ENCODE results near the gene PSMD4.

PSMD4 gene

GRCh38 chr1:151281969-151282882 lies 27.7 kb downstream of the PSMD4 start, which contains the start of gene ZNF687 (continued):
- TF ChIP-seq ZNF701 (tag by site-specific recombination; IDR thresholded peaks at IDR 0.05) (no peak), PRDM4 (tag by site-specific recombination; IDR thresholded peaks at IDR 0.05) (no peak), ZNF645 (tag by site-specific recombination; IDR thresholded peaks at IDR 0.05) (no peak), ZSCAN23 (tag by site-specific recombination; IDR thresholded peaks at IDR 0.05) (peak; percentile 28; the same call in 1 of the 2 replicates), REST (tag by site-specific recombination; IDR thresholded peaks at IDR 0.05) (no peak; the same call in 1 of the 2 replicates), BCL11B (tag by site-specific recombination; IDR thresholded peaks at IDR 0.05; ENCODE audit: low read depth) (peak; percentile 94), ZNF169 (tag by site-specific recombination; IDR thresholded peaks at IDR 0.05) (no peak), ZNF10 (tag by site-specific recombination; IDR thresholded peaks at IDR 0.05) (no peak), ZNF521 (tag by site-specific recombination; IDR thresholded peaks at IDR 0.05) (no peak), ZNF121 (tag by site-specific recombination; IDR thresholded peaks at IDR 0.05) (no peak), RBAK (tag by site-specific recombination; IDR thresholded peaks at IDR 0.05) (no peak), ATF2 (tag by site-specific recombination; IDR thresholded peaks at IDR 0.05; ENCODE audit: low read depth) (no peak), ZNF248 (tag by site-specific recombination; IDR thresholded peaks at IDR 0.05) (no peak), PRDM10 (tag by site-specific recombination; IDR thresholded peaks at IDR 0.05) (peak; percentile 93), ZNF621 (tag by site-specific recombination; IDR thresholded peaks at IDR 0.05) (no peak), ZSCAN30 (tag by site-specific recombination; IDR thresholded peaks at IDR 0.05) (peak; percentile 80), ZNF366 (tag by site-specific recombination; conservative IDR thresholded peaks at IDR 0.05) (peak; percentile 66; the same call in 1 of the 2 replicates), ZNF335 (tag by site-specific recombination; conservative IDR thresholded peaks at IDR 0.05) (peak; percentile 72), ZNF610 (tag by site-specific recombination; IDR thresholded peaks at IDR 0.05; ENCODE audit: borderline replicate concordance) (peak; percentile 58), ZNF148 (tag by site-specific recombination; IDR thresholded peaks at IDR 0.05; ENCODE audit: borderline replicate concordance) (no peak), SETDB1 (IDR thresholded peaks at IDR 0.05; ENCODE audit: insufficient read length, low read length) (no peak), ZNF354C (tag by site-specific recombination; IDR thresholded peaks at IDR 0.05; ENCODE audit: borderline replicate concordance, low read depth) (no peak), ZNF629 (tag by site-specific recombination; IDR thresholded peaks at IDR 0.05) (no peak), ZNF223 (tag by site-specific recombination; IDR thresholded peaks at IDR 0.05) (no peak)

Measured in HEK293 (cell line).